Measurements from ENCODE around the gene SSNA1. TPM values are rescaled to one million over a fixed set of nuclear protein-coding genes. Genes with fewer than 3 reads are reported as not detected.
A peak's percentile ranks its signal among the peaks of the same experiment; 100 is the strongest.

Gene SSNA1
- total and polyA plus RNA-seq, 9 of the 15 experiments (the other 6 are each of a cell fraction or from before 2014, with no cell fraction given), result 1.9 to 130 (median 57.1) TPM

DNA sequence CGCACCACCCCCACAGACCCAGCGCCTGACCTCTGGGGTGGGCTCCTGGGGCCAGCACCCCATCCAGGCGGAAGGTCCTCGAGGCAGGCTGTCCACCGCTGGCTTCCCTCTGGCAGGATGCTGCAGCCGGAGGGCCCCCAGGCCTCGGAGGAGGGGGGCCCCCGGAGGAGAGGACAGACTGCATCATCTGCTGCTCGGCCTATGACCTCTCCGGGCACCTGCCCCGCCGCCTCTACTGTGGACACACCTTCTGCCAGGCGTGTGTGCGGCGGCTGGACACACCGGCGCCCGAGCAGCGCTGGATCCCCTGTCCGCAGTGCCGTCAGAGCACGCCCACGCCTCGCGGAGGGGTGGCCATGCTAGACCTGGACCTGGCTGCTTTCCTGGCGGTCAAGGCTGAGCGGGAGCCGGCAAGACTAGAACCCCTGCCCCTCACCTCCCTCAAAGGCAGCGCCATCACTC lies 40.1 kb downstream of the SSNA1 start (continued):
- TF ChIP-seq, protein P1, sequence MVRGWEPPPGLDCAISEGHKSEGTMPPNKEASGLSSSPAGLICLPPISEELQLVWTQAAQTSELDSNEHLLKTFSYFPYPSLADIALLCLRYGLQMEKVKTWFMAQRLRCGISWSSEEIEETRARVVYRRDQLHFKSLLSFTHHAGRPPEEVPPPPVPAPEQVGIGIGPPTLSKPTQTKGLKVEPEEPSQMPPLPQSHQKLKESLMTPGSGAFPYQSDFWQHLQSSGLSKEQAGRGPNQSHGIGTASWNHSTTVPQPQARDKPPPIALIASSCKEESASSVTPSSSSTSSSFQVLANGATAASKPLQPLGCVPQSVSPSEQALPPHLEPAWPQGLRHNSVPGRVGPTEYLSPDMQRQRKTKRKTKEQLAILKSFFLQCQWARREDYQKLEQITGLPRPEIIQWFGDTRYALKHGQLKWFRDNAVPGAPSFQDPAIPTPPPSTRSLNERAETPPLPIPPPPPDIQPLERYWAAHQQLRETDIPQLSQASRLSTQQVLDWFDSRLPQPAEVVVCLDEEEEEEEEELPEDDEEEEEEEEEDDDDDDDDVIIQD (CRISPR knock-in tag; IDR thresholded peaks at IDR 0.05), result no peak
- TF ChIP-seq KDM5B (IDR thresholded peaks at IDR 0.05; ENCODE audit: insufficient replicate concordance, low read depth, low read length), result peak; percentile 49

DNA sequence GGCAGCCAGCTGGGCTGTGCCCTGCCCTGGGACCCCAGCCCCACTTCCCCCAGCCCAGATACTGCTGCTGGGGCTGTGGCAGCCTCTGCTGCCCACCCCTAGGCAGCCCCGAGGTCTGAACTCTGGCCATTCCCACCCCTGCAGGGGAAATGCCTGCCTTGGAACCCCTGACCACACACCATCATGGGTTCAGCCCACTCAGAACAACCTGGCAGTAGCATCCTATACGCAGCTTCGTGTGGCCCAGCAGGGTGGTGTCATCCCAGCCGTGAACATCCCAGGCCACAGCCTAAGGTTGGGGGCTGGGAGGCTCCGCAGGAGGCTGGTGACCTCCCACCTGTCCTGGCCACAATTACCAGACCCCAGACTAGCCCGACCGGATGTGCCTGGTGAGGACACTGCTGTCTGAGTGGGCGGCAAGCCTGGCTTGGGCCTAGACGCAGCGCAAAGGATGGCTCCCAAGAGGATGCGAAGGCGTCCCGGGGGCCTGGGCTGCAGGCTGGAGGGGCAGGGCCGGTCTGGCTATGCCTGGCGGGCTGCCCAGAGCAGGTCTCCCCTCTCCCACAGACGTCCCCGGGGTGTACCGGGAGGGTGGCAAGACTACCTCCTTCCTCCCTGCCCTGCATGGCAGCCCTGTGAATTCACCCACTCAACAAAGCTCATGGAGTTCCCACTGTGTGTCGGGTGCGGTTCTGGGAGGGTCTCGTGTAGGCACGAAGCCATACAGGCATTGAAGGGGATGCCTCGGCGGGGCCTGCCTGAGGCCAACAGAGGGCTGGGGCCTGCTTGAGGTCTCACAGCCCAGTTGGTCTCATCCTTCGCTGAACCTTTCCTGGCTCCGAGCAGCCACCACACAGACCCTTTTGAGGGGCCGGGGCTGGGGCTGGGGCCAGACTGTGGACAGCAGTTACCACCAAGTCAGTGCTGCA lies 40.8 kb downstream of the SSNA1 start:
- Histone ChIP-seq H3K4me1 (replicated peaks in 1 of 2; ENCODE audit: control insufficient read depth in 2 of 2, insufficient read depth in 2 of 2, low read length in 2 of 2) (peaks cover 13 to 99% of the 10 kb centered on the region in 2 experiments), H3K9me1 (ENCODE audit: control insufficient read depth, insufficient read depth, low read length) (no peaks in the 10 kb centered on the region), H2AFZ (ENCODE audit: low read depth, low read length) (no peak overlapping the region), H3K4me3 (no peak overlapping the region), H4K20me1 (replicated peaks; ENCODE audit: control insufficient read depth, insufficient read depth, low read length) (no peaks in the 10 kb centered on the region), H3K9me3 (replicated peaks; ENCODE audit: control insufficient read depth, insufficient read depth, low read depth, low read length) (no peaks in the 10 kb centered on the region), H3K27me3 (ENCODE audit: control insufficient read depth in 2 of 2, insufficient read depth in 2 of 2, low read length in 2 of 2) (no peaks in the 10 kb centered on the region), H3K4me2 (ENCODE audit: insufficient read depth, low read length) (no peak overlapping the region), H3K79me2 (ENCODE audit: control insufficient read depth, insufficient read depth, low read length) (no peaks in the 10 kb centered on the region), H3K9ac (ENCODE audit: insufficient read depth in 1 of 2, low read depth in 2 of 2, low read length in 2 of 2) (peak overlapping the region in 1 of 2 experiments; percentile 74; a peak in 2 of 4 replicates), H3K36me3 (ENCODE audit: control insufficient read depth, insufficient read depth, low read length) (no peaks in the 10 kb centered on the region), H3K27ac (ENCODE audit: extremely low read depth, low read depth, low read length) (no peak overlapping the region)
- ATAC-seq (no peak), FAIRE-seq (no peak), DNase-seq (ENCODE audit: extremely low read depth in 1 of 4, low spot score in 3 of 4) (no peak)
- 55% methylated on average over 21 of the region's 27 CpGs for WGBS (ENCODE audit: insufficient coverage, low coverage, missing lambda C conversion rate)
- in situ Hi-C loops (cut with MboI) (loop anchor here (5.0 to 25.0 kb wide), 3 partner anchors 42 to 442 kb away; partner anchors contain the start of genes ANAPC2, CCDC183, SSNA1 and TMEM141), intact Hi-C loops (cut with micrococcal nuclease) (no loop called here)
- POLR2A ChIA-PET, result interaction anchor here (0.5 to 1.6 kb wide), 4 partner anchors 12 to 355 kb away, joined by 3 to 9 read pairs (median 3); partner anchors contain the start of gene TUBB4B
- CTCF ChIA-PET (ENCODE audit: low intra/inter-chr PET ratio), result interaction anchor here (0.7 to 2.6 kb wide), 3 partner anchors 40 to 181 kb away, joined by 3 to 19 read pairs (median 4); partner anchors contain the start of genes ANAPC2 and SSNA1
- BruUV-seq (replicated peaks), result no TSS peak
- TF ChIP-seq, protein P2, sequence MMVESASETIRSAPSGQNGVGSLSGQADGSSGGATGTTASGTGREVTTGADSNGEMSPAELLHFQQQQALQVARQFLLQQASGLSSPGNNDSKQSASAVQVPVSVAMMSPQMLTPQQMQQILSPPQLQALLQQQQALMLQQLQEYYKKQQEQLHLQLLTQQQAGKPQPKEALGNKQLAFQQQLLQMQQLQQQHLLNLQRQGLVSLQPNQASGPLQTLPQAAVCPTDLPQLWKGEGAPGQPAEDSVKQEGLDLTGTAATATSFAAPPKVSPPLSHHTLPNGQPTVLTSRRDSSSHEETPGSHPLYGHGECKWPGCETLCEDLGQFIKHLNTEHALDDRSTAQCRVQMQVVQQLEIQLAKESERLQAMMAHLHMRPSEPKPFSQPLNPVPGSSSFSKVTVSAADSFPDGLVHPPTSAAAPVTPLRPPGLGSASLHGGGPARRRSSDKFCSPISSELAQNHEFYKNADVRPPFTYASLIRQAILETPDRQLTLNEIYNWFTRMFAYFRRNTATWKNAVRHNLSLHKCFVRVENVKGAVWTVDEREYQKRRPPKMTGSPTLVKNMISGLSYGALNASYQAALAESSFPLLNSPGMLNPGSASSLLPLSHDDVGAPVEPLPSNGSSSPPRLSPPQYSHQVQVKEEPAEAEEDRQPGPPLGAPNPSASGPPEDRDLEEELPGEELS (CRISPR knock-in tag; IDR thresholded peaks at IDR 0.05; ENCODE audit: borderline replicate concordance), result 0 out of 2 replicates have a peak, but pooled peaks have one; percentile 29
- TF ChIP-seq DNMT1 (IDR thresholded peaks at IDR 0.05), result no peak
- no peak for TF ChIP-seq SRSF7 (optimal IDR thresholded peaks at IDR 0.05; ENCODE audit: low read depth, low read length)
- TF ChIP-seq MECOM (CRISPR knock-in tag; IDR thresholded peaks at IDR 0.05), result no peak
- TF ChIP-seq LEF1 (IDR thresholded peaks at IDR 0.05), result no peak
- TF ChIP-seq ZFX (CRISPR knock-in tag; IDR thresholded peaks at IDR 0.05), result no peak
- TF ChIP-seq BACH1 (tag; IDR thresholded peaks at IDR 0.05), result no peak
- TF ChIP-seq HOXB6 (CRISPR knock-in tag; IDR thresholded peaks at IDR 0.05; ENCODE audit: borderline replicate concordance), result no peak
- no peak for TF ChIP-seq ZSCAN32 (CRISPR knock-in tag; IDR thresholded peaks at IDR 0.05)
- no peak for TF ChIP-seq CCAR2 (IDR thresholded peaks at IDR 0.05; ENCODE audit: low read depth, low read length)
- no peak for TF ChIP-seq ARID1B (IDR thresholded peaks at IDR 0.05)
- TF ChIP-seq ZNF140 (CRISPR knock-in tag; IDR thresholded peaks at IDR 0.05), result no peak
